Trophoblast cell (in vitro differentiated cells and primary cell): ENCODE measurements around the gene POU6F2.
A peak's percentile ranks its signal among the peaks of the same experiment; 100 is the strongest.

Source experiments
- DNase-seq, 2 donors: peaks; one replicate each; pipeline ENCODE4 v3.0.0-alpha.2; 2016
- H2AFZ ChIP-seq: 2 replicates; pipeline ENCODE4 v1.6.1; 2013; ENCODE audit warnings: low read length, moderate library complexity, mild to moderate bottlenecking; ENCODE audit not compliant: insufficient read depth, poor library complexity
- H2AK5ac ChIP-seq: 2 replicates; pipeline ENCODE4 v1.6.1; 2013; ENCODE audit warnings: mild to moderate bottlenecking, low read length
- H2BK120ac ChIP-seq: 2 replicates; pipeline ENCODE4 v1.6.1; 2013; ENCODE audit warnings: low read length, mild to moderate bottlenecking, moderate library complexity; ENCODE audit not compliant: insufficient read depth, poor library complexity
- H2BK12ac ChIP-seq: 2 replicates; pipeline ENCODE4 v1.6.1; 2013; ENCODE audit warnings: mild to moderate bottlenecking, low read length, moderate library complexity
- H2BK5ac ChIP-seq: 2 replicates; pipeline ENCODE4 v1.6.1; 2013; ENCODE audit warnings: low read length, low read depth, moderate library complexity, mild to moderate bottlenecking; ENCODE audit not compliant: poor library complexity
- H3K14ac ChIP-seq: 2 replicates; pipeline ENCODE4 v1.6.1; 2013; ENCODE audit warnings: mild to moderate bottlenecking, low read length
- H3K18ac ChIP-seq: 2 replicates; pipeline ENCODE4 v1.6.1; 2013; ENCODE audit warnings: mild to moderate bottlenecking, low read length
- H3K23ac ChIP-seq: 2 replicates; pipeline ENCODE4 v1.6.1; 2013; ENCODE audit warnings: low read length
- H3K27ac ChIP-seq: 2 replicates; pipeline ENCODE4 v1.5.1; 2013; ENCODE audit warnings: low read depth, mild to moderate bottlenecking, inconsistent platforms, low read length, moderate library complexity
- H3K27me3 ChIP-seq: 2 replicates; pipeline ENCODE4 v1.6.1; 2013; ENCODE audit warnings: inconsistent platforms, mild to moderate bottlenecking, low read length, moderate library complexity; ENCODE audit not compliant: insufficient read depth
- H3K36me3 ChIP-seq, 2 experiments: 1 replicate in 1 of 2; 2 replicates in 1 of 2; pipeline ENCODE4 v1.6.1; 2013; ENCODE audit warnings: low read length in 2 of 2, mild to moderate bottlenecking in 2 of 2, moderate library complexity in 1 of 2; ENCODE audit not compliant: insufficient read depth in 2 of 2, control insufficient read depth in 1 of 2
- H3K4ac ChIP-seq: 2 replicates; pipeline ENCODE4 v1.6.1; 2013; ENCODE audit warnings: low read depth, mild to moderate bottlenecking, low read length, moderate library complexity
- H3K4me1 ChIP-seq, 2 experiments: 1 replicate in 1 of 2; 2 replicates in 1 of 2; pipeline ENCODE4 v1.6.1; 2013; ENCODE audit warnings: low read length in 2 of 2, mild to moderate bottlenecking in 2 of 2, moderate library complexity in 1 of 2; ENCODE audit not compliant: insufficient read depth in 2 of 2, control insufficient read depth in 1 of 2
- H3K4me2 ChIP-seq: 2 replicates; pipeline ENCODE4 v1.6.1; 2013; ENCODE audit warnings: inconsistent platforms, mild to moderate bottlenecking, low read length, moderate library complexity
- H3K4me3 ChIP-seq: 2 replicates; pipeline ENCODE4 v1.5.1; 2013; ENCODE audit warnings: mild to moderate bottlenecking, low read depth, low read length, inconsistent platforms
- H3K79me1 ChIP-seq: one replicate; pipeline ENCODE4 v1.6.1; 2013; ENCODE audit warnings: low read length
- H3K79me2 ChIP-seq: 2 replicates; pipeline ENCODE4 v1.6.1; 2013; ENCODE audit warnings: low read length, mild to moderate bottlenecking; ENCODE audit not compliant: control insufficient read depth, insufficient read depth, poor library complexity
- H3K9ac ChIP-seq: 2 replicates; pipeline ENCODE4 v1.6.1; 2013; ENCODE audit warnings: mild to moderate bottlenecking, low read length
- H3K9me3 ChIP-seq: 2 replicates; pipeline ENCODE4 v1.6.1; 2013; ENCODE audit warnings: low read depth, mild to moderate bottlenecking, control low read depth, inconsistent platforms, low read length; ENCODE audit not compliant: insufficient read depth
- H4K12ac ChIP-seq: 2 replicates; pipeline ENCODE4 v1.6.1; 2013; ENCODE audit warnings: low read depth, mild to moderate bottlenecking, low read length, moderate library complexity
- H4K8ac ChIP-seq: 2 replicates; pipeline ENCODE4 v1.6.1; 2013; ENCODE audit warnings: low read depth, mild to moderate bottlenecking, low read length, moderate library complexity
- H4K91ac ChIP-seq: one replicate; pipeline ENCODE4 v1.6.1; 2013; ENCODE audit warnings: low read depth, mild to moderate bottlenecking, low read length, moderate library complexity
- WGBS: extraction: QIAGEN DNeasy Blood & Tissue Kit; methylation state at CpG from one replicate; pipeline ENCODE4 v1.1.7; 2013; ENCODE audit warnings: missing lambda C conversion rate; ENCODE audit not compliant: insufficient read length, insufficient coverage; ENCODE audit errors: extremely low coverage; 5-methylcytosine and 5-hydroxymethylcytosine counted together

The POU6F2 gene

GRCh38 chr7:39099146-39099545 lies 121.4 kb downstream of the POU6F2 start:
- Histone ChIP-seq H3K4ac (no peak overlapping the region), H3K9me3 (peaks cover 2% of the 10 kb centered on the region), H3K4me3 (no peak overlapping the region), H3K9ac (no peak overlapping the region), H3K18ac (no peak overlapping the region), H2AFZ (no peak overlapping the region), H3K14ac (no peak overlapping the region), H3K27ac (no peak overlapping the region), H3K79me1 (no peaks in the 10 kb centered on the region), H4K91ac (no peak overlapping the region), H3K23ac (no peak overlapping the region), H4K12ac (no peak overlapping the region), H3K79me2 (no peaks in the 10 kb centered on the region), H2BK12ac (no peak overlapping the region), H3K27me3 (no peaks in the 10 kb centered on the region), H4K8ac (no peak overlapping the region), H3K4me2 (no peak overlapping the region), H3K36me3 (no peaks in the 10 kb centered on the region), H2BK5ac (no peak overlapping the region), H2BK120ac (no peak overlapping the region), H2AK5ac (no peak overlapping the region), H3K4me1 (no peaks in the 10 kb centered on the region)
- DNase-seq, result peak; percentile 71 to 81
- WGBS, result no CpG with 5 or more reads among the region's 3 CpGs

- Histone ChIP-seq H3K4ac (no peak overlapping the region), H3K79me2 (no peaks in the 10 kb centered on the region), H4K8ac (no peak overlapping the region), H3K4me3 (no peak overlapping the region), H3K4me1 (no peaks in the 10 kb centered on the region), H3K9me3 (peaks cover 2% of the 10 kb centered on the region), H3K27me3 (no peaks in the 10 kb centered on the region), H4K12ac (no peak overlapping the region), H2BK120ac (no peak overlapping the region), H3K27ac (no peak overlapping the region), H2BK5ac (no peak overlapping the region), H3K36me3 (no peaks in the 10 kb centered on the region), H3K4me2 (no peak overlapping the region), H3K14ac (no peak overlapping the region), H2AFZ (no peak overlapping the region), H2AK5ac (no peak overlapping the region), H3K9ac (no peak overlapping the region), H3K23ac (no peak overlapping the region), H3K18ac (no peak overlapping the region), H2BK12ac (no peak overlapping the region), H3K79me1 (no peaks in the 10 kb centered on the region), H4K91ac (no peak overlapping the region)
- no peak for DNase-seq
- no CpG with 5 or more reads among the region's 2 CpGs for WGBS
Measured at GRCh38 chr7:39100270-39100669, 122.6 kb downstream of the POU6F2 start.

GRCh38 chr7:39102234-39102633 lies 124.5 kb downstream of the POU6F2 start:
- Histone ChIP-seq H3K79me1 (no peaks in the 10 kb centered on the region), H4K91ac (no peak overlapping the region), H2BK120ac (no peak overlapping the region), H3K79me2 (no peaks in the 10 kb centered on the region), H3K4ac (no peak overlapping the region), H4K12ac (no peak overlapping the region), H3K23ac (no peak overlapping the region), H3K18ac (no peak overlapping the region), H3K9me3 (peaks cover 2% of the 10 kb centered on the region), H3K36me3 (no peaks in the 10 kb centered on the region), H3K4me3 (no peak overlapping the region), H2BK5ac (no peak overlapping the region), H2AK5ac (no peak overlapping the region), H3K4me1 (no peaks in the 10 kb centered on the region), H3K27ac (no peak overlapping the region), H3K9ac (no peak overlapping the region), H3K14ac (no peak overlapping the region), H3K27me3 (no peaks in the 10 kb centered on the region), H3K4me2 (no peak overlapping the region), H4K8ac (no peak overlapping the region), H2AFZ (no peak overlapping the region), H2BK12ac (no peak overlapping the region)
- no CpG with 5 or more reads among the region's 2 CpGs for WGBS
- DNase-seq, result no peak

- Histone ChIP-seq H3K27ac (no peak overlapping the region), H4K8ac (no peak overlapping the region), H2BK12ac (no peak overlapping the region), H3K27me3 (no peaks in the 10 kb centered on the region), H3K9ac (no peak overlapping the region), H3K36me3 (no peaks in the 10 kb centered on the region), H3K4me2 (no peak overlapping the region), H4K91ac (no peak overlapping the region), H2BK5ac (no peak overlapping the region), H3K18ac (no peak overlapping the region), H2BK120ac (no peak overlapping the region), H3K9me3 (peaks cover under 1% of the 10 kb centered on the region), H2AFZ (no peak overlapping the region), H3K4me1 (no peaks in the 10 kb centered on the region), H3K23ac (no peak overlapping the region), H3K4me3 (no peak overlapping the region), H4K12ac (no peak overlapping the region), H3K14ac (no peak overlapping the region), H3K4ac (no peak overlapping the region), H3K79me2 (no peaks in the 10 kb centered on the region), H2AK5ac (no peak overlapping the region), H3K79me1 (no peaks in the 10 kb centered on the region)
- no CpG with 5 or more reads among the region's 1 CpG for WGBS
- no peak for DNase-seq
Measured at GRCh38 chr7:39105720-39106119, 128.0 kb downstream of the POU6F2 start.
